OCI-LY1 (cell line): Measurements from ENCODE around the gene KLHL25.

Experiments used
- H2AFZ ChIP-seq: fragments of 200-600 bp; sonication (generic), shearing (Covaris generic); 2 replicates; pipeline ENCODE4 v1.6.0; 2014; ENCODE audit warnings: antibody characterized with exemption, mild to moderate bottlenecking, low read length
- H3F3A ChIP-seq: fragments of 200-600 bp; sonication (generic), shearing (Covaris generic); 2 replicates; pipeline ENCODE4 v1.6.0; 2014; ENCODE audit warnings: mild to moderate bottlenecking, antibody characterized with exemption, low read length, moderate library complexity; ENCODE audit not compliant: insufficient read depth
- H3K27ac ChIP-seq: fragments of 200-600 bp; sonication (generic); 2 replicates; pipeline ENCODE4 v1.5.1; 2014; ENCODE audit warnings: low read length, mixed run types, mild to moderate bottlenecking, low read depth; ENCODE audit not compliant: poor library complexity, severe bottlenecking
- H3K27me3 ChIP-seq: fragments of 200-600 bp; sonication (generic); 2 replicates; pipeline ENCODE4 v1.6.0; 2014; ENCODE audit warnings: antibody characterized with exemption, mild to moderate bottlenecking, low read length, moderate library complexity; ENCODE audit not compliant: insufficient read depth
- H3K36me3 ChIP-seq: fragments of 200-600 bp; sonication (generic); 2 replicates; pipeline ENCODE4 v1.6.1; 2014; ENCODE audit warnings: mild to moderate bottlenecking, antibody characterized with exemption, low read length, moderate library complexity, mixed read lengths; ENCODE audit not compliant: insufficient read depth
- H3K4me1 ChIP-seq: fragments of 200-600 bp; sonication (generic); 2 replicates; pipeline ENCODE4 v1.5.1; 2014; ENCODE audit warnings: mild to moderate bottlenecking, low read length, moderate library complexity; ENCODE audit not compliant: insufficient read depth, severe bottlenecking
- H3K4me2 ChIP-seq: fragments of 200-600 bp; sonication (generic), shearing (Covaris generic); 2 replicates; pipeline ENCODE4 v1.6.1; 2014; ENCODE audit warnings: low read length
- H3K4me3 ChIP-seq: fragments of 200-600 bp; sonication (generic); 2 replicates; pipeline ENCODE4 v1.5.1; 2014; ENCODE audit warnings: low read length, low read depth, mild to moderate bottlenecking, mixed read lengths; ENCODE audit not compliant: poor library complexity, severe bottlenecking
- H3K79me2 ChIP-seq: fragments of 200-600 bp; shearing (Covaris generic); 2 replicates; pipeline ENCODE4 v1.6.1; 2016; ENCODE audit warnings: mixed run types, low read length, mixed read lengths; ENCODE audit not compliant: insufficient read depth
- H3K9ac ChIP-seq: fragments of 200-600 bp; sonication (generic), shearing (Covaris generic); 2 replicates; pipeline ENCODE4 v1.6.1; 2014; ENCODE audit warnings: mild to moderate bottlenecking, low read length, mixed read lengths
- H3K9me2 ChIP-seq: fragments of 200-600 bp; sonication (generic), shearing (Covaris generic); 2 replicates; pipeline ENCODE4 v1.6.1; 2014; ENCODE audit warnings: low read depth, mild to moderate bottlenecking, low read length, mixed read lengths
- H3K9me3 ChIP-seq: fragments of 200-600 bp; shearing (Covaris generic); 2 replicates; pipeline ENCODE4 v1.6.1; 2014; ENCODE audit warnings: low read length, mixed read lengths
- H4K20me1 ChIP-seq: fragments of 200-600 bp; sonication (generic), shearing (Covaris generic); 2 replicates; pipeline ENCODE4 v1.6.0; 2016; ENCODE audit warnings: mild to moderate bottlenecking, low read length; ENCODE audit not compliant: insufficient read depth
- EZH2 ChIP-seq: fragments of 200-600 bp; sonication (generic), shearing (Covaris generic); IDR thresholded peaks from 2 replicates; pipeline ENCODE4 v1.8.0; 2017; ENCODE audit warnings: borderline replicate concordance, mixed run types, mild to moderate bottlenecking, antibody characterized with exemption, low read length, moderate library complexity, mixed read lengths
- TF ChIP-seq, protein P1 (sequence below): fragments of 200-600 bp; sonication (generic), shearing (Covaris generic); IDR thresholded peaks from 2 replicates; pipeline ENCODE4 v1.5.1; 2017; ENCODE audit warnings: mild to moderate bottlenecking, antibody characterized with exemption, low read length, moderate library complexity, mixed read lengths

Gene KLHL25

DNA sequence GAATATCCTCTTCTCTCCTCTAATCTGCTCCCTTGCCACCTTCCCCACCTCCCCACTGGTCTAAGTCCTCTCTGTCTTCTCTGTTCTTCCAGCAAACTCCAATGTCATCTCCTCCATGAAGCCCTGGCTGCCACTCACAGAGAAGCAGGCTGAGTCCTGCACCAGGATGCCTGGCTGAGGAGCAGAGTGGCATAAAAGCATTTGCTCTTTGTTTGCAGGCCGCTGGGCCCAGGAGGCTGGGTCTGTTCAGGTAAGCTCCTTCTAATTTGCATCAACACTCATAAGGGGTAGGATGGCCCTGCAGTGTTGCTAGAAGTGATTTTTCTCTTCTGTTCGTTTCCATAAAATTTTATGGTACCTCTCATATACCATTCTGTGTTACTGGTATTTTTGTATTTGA is 43.2 kb upstream of the KLHL25 start:
- Histone ChIP-seq H3K9me2 (no peaks in the 10 kb centered on the region), H3K4me1 (peaks cover 10% of the 10 kb centered on the region), H3F3A (no peaks in the 10 kb centered on the region), H3K79me2 (no peaks in the 10 kb centered on the region), H3K36me3 (no peaks in the 10 kb centered on the region), H3K9me3 (no peaks in the 10 kb centered on the region), H3K9ac (no peak overlapping the region), H3K27me3 (peaks cover 1% of the 10 kb centered on the region; the same call in 1 of the 2 replicates), H3K27ac (no peak overlapping the region), H2AFZ (no peak overlapping the region), H3K4me2 (no peak overlapping the region), H3K4me3 (no peak overlapping the region), H4K20me1 (no peaks in the 10 kb centered on the region)
- no peak for TF ChIP-seq EZH2
- TF ChIP-seq, protein P1, sequence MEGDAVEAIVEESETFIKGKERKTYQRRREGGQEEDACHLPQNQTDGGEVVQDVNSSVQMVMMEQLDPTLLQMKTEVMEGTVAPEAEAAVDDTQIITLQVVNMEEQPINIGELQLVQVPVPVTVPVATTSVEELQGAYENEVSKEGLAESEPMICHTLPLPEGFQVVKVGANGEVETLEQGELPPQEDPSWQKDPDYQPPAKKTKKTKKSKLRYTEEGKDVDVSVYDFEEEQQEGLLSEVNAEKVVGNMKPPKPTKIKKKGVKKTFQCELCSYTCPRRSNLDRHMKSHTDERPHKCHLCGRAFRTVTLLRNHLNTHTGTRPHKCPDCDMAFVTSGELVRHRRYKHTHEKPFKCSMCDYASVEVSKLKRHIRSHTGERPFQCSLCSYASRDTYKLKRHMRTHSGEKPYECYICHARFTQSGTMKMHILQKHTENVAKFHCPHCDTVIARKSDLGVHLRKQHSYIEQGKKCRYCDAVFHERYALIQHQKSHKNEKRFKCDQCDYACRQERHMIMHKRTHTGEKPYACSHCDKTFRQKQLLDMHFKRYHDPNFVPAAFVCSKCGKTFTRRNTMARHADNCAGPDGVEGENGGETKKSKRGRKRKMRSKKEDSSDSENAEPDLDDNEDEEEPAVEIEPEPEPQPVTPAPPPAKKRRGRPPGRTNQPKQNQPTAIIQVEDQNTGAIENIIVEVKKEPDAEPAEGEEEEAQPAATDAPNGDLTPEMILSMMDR, result no peak

DNA sequence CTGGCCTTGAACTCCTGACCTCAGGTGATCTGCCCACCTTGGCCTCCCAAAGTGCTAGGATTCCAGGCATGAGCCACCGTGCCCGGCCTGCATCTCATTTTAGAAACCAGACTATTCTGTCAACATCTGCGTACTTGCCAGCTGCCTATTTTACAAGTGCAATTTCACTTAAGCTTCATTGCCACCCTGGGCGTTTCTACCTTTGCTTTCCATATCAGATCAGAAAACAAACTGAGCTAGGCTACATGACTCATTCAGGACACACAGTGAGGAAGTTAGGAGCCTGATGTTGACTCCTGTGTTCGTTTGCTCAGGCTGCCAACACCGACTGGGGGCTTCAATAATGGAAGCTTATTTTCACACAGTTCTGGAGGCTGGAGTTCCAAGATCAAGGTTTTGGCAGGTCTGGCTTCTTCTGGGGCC is 42.3 kb upstream of the KLHL25 start:
- TF ChIP-seq, protein P1, result no peak
- no peak for TF ChIP-seq EZH2
- Histone ChIP-seq H3K9ac (no peak overlapping the region), H3K4me3 (no peak overlapping the region), H3K27me3 (no peaks in the 10 kb centered on the region), H3K27ac (no peak overlapping the region), H2AFZ (no peak overlapping the region), H3F3A (no peaks in the 10 kb centered on the region), H4K20me1 (no peaks in the 10 kb centered on the region), H3K9me3 (no peaks in the 10 kb centered on the region), H3K4me2 (no peak overlapping the region), H3K9me2 (no peaks in the 10 kb centered on the region), H3K36me3 (no peaks in the 10 kb centered on the region), H3K79me2 (no peaks in the 10 kb centered on the region), H3K4me1 (peaks cover 10% of the 10 kb centered on the region)

DNA sequence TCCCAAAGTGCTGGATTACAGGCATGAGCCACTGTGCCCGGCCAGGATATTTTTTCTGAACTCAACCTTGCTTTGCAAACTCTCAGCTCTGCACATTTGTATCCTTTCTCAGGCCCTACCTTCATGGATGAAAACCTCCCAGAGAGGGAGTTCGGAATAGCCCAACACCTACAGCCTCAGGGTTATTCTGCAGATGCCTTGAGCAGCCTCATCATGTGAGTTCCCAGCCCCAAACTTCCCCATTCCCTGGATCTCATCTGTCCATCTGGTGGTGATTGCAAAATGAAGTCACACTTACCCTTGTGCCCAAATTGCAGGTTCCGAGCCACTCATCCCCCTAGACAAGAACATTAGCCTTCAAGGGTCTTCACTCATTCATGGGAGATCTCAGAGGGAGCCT is 39.9 kb upstream of the KLHL25 start:
- Histone ChIP-seq H3K27ac (no peak overlapping the region), H3F3A (no peaks in the 10 kb centered on the region)
- TF ChIP-seq, protein P1, result no peak
- no peak for TF ChIP-seq EZH2

More for the DNA sequence above, 39.9 kb upstream of the KLHL25 start:
- Histone ChIP-seq H3K4me2 (no peak overlapping the region), H3K27me3 (no peaks in the 10 kb centered on the region), H3K9me2 (no peaks in the 10 kb centered on the region), H3K9ac (no peak overlapping the region), H3K9me3 (no peaks in the 10 kb centered on the region), H2AFZ (no peak overlapping the region), H3K4me1 (no peaks in the 10 kb centered on the region), H3K4me3 (no peak overlapping the region), H4K20me1 (no peaks in the 10 kb centered on the region), H3K36me3 (no peaks in the 10 kb centered on the region), H3K79me2 (no peaks in the 10 kb centered on the region)
